GM19035 (cell line): ENCODE measurements around the gene WDR36.
A peak's percentile ranks its signal among the peaks of the same experiment; 100 is the strongest.
"Not testable (repeated sequence)": the region's sequence is repeated elsewhere in the genome, so short reads cannot be mapped to it uniquely, and the experiment has no call there.

Source experiments
- ATAC-seq: cut with Tn5 transposase; IDR thresholded peaks from one replicate; pipeline ENCODE4 v1.9.1; 2021; ENCODE audit not compliant: unreplicated experiment

Gene WDR36

DNA sequence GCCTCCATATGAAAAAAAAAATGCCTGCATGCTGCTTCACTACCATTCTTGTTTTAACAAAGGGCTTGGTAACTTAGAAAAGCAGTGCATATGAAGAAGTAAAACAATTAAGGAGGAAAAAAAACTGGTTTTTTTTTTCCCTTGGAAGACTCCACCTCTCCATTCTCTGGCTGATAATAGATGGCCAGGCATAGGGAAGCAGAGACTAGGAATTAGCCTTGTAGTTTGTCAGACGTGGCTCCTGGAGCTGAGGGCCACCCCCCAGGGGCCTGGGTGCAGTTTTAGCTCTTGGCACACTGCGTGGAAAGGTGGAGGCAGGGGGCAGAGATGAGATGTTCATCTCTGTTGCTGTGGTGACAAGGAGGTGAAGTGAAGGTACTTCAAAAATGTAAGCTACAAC lies 42.7 kb downstream of the WDR36 start:
- no peak for ATAC-seq

DNA sequence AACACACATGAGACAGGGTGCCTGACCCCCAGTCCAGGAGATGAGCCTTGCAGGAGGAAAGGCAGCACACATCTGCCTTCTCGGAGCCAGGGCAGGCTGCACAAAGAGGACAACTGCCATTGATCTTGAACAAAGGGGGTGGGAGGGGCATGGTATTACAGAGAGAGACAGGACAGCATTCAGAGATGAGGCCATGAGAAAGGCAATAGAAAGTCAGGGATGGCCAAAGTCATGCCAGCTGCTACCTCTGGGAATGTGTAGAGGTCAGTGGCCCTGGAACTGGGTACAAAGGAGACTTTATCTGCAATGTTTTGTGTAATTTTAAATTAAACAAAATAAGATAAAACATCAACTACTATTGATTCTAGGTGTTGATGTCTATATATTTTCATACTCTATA lies 43.2 kb downstream of the WDR36 start:
- ATAC-seq = no peak

DNA sequence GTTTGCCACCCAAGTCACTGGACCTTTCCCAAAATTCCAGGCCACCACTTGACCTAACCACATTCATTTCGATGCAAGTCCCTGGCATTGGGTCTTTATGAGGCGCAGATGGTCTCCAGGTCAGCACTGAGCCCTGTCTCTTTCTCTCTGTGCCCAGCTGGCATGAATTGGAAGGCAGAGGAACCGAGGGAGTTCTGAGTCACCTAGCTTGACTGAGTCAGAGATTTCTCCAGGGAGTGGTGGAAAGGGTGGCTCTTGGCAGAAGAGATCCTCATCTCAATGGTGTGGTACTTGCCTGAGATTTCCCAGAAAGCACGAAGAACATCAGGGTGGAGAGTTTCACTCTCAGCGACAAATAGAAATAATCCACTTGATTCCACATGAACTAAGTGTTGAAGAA lies 43.8 kb downstream of the WDR36 start:
- no peak for ATAC-seq

DNA sequence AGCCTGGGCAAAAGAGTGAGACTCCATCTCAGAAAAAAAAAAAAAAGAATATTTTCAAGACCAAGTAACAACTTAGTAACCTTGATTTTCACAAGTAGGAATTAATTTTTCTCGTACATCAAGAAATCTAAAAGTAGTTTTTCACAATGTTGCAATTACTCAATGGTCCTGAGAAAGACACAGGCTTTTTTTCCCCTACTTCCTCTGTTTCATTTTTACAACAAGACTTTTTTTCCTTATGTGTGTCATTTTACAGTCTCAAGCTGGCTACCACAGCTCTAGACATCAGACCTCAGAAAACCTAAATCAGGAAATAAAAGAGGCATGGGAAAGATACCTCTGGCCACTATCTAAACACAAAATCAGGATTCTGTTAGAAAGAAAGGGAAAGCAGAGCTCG lies 45.9 kb downstream of the WDR36 start:
- ATAC-seq = no peak

DNA sequence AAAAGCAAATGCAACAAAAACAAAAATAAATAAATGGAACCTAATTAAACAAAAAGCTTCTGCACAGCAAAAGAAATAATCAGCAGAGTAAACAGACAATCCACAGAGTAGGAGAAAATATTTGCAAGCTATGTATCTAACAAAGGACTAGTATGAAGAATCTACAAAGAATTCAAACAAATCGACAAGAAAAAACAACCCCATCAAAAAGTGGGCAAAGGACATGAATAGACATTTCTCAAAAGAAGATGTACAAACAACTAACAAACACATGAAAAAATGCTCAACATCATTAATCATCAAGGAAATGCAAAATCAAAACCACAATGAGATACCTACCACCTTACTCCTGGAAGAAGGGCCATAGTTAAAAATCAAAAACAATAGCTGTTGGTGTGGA lies 49.3 kb downstream of the WDR36 start:
- not testable (repeated sequence) for ATAC-seq

DNA sequence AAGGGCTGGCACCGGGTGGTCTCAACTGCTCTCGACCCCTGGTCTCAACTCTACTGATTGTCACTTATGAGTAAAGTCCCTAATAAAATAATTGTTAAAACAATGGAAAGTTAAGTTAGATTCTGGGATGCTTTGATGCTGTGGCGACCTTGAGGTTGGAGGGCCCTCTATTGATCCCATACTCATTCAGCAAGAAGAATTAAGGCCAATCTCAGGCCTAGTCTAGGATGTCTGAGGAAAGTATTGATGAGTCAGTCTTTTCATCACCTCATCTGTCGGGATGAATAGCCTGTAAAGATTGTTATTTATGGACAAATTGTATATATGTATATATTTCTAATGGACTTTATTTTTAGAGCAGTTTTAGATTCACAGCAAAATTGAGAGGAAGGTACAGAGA lies 50.8 kb downstream of the WDR36 start:
- ATAC-seq = no peak

DNA sequence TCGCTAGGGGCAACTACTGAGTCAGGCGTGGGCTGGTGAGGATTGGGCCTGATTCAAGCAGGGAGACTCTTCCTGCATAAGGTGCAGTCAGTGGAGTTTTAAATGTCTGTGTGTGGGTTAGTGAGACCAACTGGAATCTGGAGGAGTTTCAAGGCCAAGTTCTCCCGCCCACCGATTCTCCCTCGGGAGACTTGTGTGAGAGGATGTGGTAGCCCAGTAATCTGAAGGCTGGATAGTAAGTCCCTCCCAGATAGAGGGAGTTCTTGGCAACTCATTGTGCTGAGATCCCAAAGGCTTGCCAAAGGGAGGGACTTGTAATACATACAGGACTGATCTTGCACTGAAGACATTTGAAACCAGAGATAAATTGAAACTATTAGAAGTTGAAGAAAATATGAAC lies 51.8 kb downstream of the WDR36 start:
- no peak for ATAC-seq

DNA sequence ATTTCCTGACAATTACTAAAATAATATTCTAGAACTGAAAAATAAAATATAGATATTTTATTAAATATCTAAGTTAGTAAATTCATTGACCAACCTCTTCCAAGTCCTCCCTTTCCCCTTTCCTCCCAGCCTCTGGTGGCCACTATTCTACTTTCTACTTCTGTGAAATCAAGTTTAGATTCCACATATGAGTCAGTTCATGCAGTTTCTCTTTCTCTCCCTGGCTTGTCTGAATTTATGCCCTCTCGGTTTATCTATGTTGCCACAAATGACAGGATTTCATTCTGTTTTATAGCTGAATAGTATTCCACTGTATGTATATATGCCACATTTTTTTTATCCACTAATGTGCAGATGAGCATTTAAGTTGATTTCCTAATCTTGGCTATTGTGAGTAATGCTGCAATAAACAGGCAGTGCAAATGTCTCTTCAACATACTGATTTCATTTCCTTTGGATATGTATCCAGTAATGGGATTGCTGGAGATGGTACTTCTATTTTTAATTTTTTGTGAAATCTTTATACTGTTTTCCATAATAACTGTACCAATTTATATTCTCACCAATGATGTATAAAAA lies 52.3 kb downstream of the WDR36 start:
- peak; percentile 87 for ATAC-seq

DNA sequence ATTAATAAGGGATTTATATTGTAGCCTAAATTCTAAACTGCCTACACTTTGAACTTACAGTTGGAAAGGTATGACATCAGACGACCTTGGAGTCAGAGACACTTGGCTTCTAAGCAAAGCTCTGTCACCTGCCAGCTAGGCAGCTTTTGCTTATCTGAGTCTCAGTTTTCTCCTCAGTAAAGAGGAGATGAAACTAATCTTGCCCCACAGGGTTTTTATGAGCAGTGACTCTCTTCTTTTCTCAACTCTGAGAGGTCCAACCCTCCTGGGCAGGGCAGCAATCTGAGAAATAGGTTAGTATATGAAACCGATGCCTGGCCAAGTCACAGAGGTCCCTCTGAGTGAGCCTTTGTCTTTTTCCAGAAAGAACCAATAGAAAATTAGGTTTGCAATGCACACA lies 53.9 kb downstream of the WDR36 start:
- no peak for ATAC-seq

DNA sequence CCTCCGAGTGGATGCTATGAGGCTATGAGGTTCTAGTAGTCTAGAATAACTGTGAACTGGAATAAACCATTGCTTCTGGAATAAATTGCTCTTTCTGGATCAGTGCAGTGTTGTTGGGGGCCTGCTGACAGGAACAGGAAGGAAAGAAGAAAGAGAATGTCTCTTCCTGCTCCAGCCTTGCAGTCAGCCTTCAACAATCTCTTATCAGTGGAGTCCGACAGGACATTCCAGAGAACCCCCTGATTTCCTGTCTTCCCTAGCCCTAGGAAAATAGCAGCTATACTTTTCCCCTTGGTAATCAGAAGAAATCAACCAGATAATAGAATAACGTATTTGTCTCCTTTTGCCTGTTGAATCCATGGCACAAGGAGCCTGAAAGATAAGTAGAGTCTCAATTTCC lies 55.4 kb downstream of the WDR36 start:
- ATAC-seq = no peak

DNA sequence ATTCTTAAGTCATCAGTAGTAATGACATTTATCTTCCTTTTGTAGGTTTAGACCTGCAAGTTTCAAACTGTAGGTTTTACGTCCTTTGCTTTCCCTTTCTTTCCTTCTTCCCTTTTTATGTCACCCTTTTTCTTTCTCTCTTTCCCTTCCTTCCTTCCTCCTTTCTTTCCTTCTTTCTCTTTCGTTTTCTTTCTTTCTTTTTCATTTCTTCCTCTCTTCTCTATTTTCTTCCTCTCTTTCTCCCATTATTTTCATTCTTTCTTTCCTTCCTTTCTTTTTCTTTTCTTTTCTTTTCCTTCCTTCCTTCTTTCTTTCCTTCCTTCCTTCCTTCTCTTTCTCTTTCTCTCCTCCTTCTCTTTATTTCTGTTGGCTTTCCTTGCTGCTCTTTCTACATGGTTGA lies 59.9 kb downstream of the WDR36 start:
- ATAC-seq = no peak

DNA sequence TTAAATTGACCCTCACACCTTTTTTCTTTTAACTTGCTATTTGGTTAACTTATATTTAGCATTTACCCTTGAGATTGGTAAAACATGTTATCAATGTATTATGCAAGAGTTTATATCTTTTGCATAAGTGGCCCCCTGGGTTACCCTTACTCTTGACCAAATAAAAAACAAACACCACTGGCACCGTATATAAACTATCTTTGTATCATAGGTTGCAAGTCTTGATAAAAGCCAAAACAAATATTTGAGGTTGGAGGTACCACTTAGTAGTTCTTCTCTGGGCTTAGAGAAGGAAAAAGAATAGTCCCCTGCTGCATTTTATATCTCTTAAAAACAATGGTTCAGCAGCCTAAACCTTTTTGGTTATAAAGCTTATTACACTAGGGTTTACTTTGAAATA lies 61.3 kb downstream of the WDR36 start:
- ATAC-seq = no peak

DNA sequence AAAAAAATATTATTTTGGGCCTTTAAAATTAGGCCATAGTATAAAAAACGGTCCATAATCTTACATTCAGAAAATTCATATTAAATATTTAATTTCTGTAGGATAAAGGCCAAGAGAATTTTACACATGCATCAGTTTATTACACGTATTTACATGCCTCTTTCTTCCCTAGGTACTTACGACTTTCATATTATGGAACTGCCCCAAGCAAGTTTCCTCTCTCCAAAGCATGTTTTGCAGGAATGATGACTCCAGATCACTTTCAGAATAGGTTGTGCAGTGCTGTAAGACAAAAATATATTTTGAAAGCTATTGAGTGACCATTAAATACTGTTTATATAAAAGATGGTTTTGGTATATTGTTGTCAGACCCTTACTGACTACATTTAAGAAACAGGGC lies 61.8 kb downstream of the WDR36 start:
- no peak for ATAC-seq

DNA sequence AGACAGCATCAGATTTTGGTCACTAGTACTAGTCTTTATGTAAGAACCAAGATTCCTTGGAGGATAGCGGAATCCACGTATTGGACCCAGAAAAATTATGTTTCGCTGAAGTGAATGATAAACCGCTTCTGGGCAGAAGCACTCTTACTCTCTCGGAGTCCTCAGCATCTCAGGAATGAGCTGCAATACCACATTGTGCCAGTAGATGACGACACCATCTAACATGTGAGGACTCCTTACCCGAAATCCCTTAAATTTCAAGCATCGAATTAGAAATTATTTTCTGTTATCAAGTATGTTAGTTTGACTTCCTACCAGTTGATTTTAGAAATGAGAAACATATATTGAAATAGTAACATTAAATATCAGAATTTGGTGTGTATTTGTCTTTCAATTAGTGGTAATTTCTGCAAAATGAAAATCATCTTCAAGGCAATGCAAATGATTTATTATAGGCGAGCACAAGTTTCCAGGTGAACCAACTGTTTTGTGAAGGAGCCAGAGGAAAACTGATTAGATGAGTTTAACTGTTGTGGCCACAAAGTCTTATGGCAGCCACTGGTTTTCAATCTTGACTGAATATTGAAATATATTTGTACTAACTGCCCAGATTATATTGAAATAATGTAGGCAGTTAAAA lies 66.1 kb downstream of the WDR36 start:
- peak; percentile 85 for ATAC-seq

DNA sequence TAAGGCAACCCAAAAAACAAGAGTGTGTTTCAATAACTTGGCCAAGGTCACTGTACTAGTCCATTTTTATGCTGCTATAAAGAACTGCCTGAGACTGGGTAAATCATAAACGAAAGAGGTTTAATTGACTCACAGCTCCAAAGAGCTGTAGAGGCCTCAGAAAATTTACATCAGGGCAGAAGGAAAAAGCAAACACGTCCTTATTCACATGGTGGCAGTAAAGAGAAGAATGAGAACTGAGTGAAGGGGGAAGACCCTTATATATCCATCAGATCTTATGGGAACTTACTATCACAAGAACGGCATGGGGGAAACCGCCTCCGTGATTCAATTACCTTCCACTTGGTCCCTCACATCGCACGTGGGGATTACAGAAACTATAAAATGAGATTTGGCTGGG lies 67.7 kb downstream of the WDR36 start:
- no peak for ATAC-seq

DNA sequence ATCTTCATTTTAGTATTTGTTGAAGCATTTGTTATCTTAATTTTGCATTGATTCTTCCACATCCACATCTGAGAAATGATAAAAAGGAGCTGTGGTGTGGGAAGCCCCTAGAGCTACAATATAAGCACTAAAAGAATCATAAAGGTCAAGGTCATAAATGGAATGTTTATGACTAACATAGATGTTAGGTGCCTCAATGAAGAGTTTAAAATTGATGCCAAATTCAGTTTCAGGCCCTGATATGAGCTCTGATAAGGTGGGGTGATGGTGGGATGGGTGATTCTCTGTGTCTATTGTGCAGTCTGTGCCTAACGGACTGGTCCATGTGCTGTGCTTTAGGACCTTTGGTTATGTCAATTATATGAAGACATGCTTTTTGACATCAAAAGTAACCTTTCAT lies 70.9 kb downstream of the WDR36 start:
- no peak for ATAC-seq

DNA sequence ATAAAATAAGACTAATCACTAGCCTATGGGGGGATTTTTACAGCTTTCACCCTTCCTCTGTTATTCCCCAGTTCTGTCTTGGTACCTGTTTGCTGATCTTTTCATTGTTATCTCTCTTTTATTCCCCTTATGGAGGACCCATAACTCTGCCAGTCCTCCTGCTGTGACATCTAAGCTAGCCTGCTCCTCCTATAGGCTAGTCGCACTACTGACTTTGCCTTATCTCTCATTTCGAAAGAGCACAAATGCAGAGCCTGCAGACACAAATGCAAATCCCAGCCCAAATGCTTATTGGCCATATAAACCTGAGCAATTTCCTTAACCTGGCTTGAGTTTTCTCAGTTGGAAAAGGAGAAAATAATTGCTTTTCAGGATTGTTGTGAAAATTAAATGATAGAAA lies 72.9 kb downstream of the WDR36 start:
- no peak for ATAC-seq

DNA sequence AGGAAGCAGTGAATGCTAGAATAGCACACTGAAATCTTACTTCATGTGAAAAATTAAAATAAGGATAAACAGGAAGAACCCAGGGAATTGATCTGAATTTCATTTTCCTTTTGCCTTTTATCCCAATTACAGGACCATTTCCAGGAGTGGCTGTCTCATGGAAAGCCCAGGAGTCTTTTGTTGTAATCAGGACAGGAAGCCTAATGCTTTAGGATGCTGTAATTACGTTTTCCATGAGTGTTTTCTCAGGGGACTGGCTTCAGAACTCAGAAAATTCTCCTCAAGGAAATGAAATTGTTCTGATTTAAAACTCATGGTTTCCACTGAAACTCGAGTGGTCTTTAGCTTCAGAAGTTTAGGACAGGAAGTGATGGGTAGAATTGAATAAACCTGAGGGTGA lies 75.4 kb downstream of the WDR36 start:
- ATAC-seq = no peak

DNA sequence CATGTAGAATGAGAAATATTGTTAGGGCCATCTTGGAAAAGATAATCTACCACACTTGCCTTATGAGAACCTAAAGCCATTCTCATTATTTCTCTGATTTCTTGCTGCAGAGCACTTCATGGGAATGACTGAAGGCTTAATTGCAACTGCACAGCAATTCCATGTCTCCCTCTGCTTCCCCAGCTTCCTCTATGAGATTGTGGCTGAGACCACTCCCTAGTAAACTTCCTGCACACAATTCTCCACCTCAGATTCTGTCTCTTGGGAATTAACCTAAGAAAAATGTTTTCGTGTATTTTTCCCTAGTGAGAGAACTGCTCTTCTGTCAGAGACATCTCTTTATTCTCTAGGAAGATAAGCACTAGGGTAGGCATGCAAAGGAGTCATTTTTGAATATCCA lies 76.5 kb downstream of the WDR36 start:
- no peak for ATAC-seq

DNA sequence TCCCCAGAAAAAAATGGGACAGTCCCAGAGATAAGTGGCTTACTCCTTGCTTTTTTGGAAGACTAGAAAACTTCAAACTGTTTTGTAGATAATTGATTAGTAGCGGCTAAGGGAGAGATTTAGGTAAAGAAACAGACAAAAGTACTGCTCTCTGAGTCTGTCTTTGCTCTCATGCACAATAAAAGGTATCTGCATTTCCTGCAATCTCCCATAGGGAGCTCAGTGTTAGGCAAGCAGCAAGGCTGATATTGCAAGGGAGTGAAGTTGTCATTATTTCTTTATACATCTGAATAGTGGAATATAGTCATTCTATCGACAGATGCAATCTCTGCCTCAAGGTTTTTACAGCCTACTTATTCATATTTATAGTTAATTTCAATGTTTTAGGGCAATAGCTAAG lies 77.1 kb downstream of the WDR36 start:
- ATAC-seq = no peak

DNA sequence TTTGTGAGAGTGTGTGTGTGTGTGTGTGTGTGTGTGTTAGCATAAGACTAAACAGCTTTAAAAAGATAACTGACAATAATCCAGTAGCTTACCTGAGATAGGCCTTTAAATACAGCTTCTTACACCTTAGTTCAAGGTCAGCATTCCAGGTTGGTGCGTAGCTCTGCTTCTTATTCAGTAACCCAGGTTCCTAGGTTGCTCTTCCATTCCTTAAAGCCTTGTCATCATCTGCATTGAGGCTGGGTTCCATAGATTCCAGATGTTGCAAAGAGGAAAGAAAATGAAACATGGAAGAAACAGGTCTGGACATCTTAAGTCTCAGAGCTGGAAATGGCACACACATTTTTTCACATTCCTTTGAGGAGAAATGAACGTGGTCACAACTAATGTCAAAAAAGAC lies 78.1 kb downstream of the WDR36 start:
- ATAC-seq = no peak

DNA sequence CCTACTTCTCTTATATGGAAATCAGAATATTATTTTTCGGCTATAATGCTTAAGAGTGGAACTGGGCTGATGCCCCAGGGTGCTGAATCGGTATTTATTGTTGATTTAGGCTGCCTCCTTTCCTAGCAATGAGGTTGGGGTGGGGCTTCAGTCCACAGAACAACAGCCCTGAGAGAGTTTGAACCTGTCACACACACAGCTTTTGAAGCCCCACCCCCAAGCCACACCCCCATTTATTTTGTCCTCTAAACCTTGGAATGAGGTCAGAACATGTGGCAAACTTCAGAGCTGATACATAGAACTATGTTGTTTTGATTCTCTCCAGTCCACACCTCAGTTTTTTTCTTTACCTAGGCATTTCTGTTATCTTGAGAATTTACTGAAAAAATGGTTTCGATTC lies 80.4 kb downstream of the WDR36 start:
- no peak for ATAC-seq

DNA sequence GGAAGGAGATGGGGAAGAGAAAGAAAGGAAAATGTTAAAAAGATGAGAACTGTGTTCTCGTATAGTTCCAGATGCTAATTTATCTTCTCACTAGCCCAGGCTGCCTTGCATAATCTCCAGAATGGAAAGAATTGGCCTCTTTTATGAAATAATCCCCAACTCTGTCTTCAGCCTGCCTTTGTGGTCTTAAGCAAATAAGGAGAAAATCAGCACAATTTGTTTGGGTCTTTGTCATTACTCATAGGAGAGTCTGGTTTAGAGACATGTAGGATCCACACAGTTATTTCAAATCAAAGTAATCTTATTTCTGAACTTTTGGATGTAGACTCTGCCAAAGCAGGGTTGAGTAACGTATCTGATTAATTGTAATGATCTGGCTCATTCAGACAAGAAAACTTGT lies 81.3 kb downstream of the WDR36 start:
- no peak for ATAC-seq
